ENCODE data around the gene DCTD. TPM values are rescaled to one million over a fixed set of nuclear protein-coding genes. Genes with fewer than 3 reads are reported as not detected.

The DCTD gene
- total RNA-seq, 1 experiment from 2014 or later = 168 TPM

DNA sequence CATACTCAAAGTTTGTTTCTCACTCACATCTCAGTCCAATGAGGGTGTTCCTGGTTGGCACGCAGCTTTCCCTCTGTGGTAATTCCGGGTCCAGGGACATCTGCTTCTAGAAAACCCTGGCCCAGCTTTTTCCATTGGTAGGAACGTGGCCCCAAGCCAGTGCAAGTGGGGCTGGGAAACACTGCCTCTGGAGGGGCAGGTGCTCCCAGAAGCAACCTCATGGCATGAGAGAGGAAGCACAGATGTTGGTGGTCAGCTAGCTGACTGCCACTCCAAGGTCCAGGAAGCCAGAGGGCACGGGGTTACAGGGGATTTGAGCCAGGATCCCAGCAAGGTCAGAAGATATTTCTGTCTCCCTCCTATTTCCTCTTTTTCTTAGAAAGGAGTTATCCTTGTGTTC lies 47.5 kb downstream of the DCTD start:
- H3K27ac Mint-ChIP-seq (ENCODE audit: low read depth, unreplicated experiment) = no peak overlapping the region
- H3K4me3 Mint-ChIP-seq (ENCODE audit: unreplicated experiment) = no peak overlapping the region
- TF ChIP-seq, protein P1, sequence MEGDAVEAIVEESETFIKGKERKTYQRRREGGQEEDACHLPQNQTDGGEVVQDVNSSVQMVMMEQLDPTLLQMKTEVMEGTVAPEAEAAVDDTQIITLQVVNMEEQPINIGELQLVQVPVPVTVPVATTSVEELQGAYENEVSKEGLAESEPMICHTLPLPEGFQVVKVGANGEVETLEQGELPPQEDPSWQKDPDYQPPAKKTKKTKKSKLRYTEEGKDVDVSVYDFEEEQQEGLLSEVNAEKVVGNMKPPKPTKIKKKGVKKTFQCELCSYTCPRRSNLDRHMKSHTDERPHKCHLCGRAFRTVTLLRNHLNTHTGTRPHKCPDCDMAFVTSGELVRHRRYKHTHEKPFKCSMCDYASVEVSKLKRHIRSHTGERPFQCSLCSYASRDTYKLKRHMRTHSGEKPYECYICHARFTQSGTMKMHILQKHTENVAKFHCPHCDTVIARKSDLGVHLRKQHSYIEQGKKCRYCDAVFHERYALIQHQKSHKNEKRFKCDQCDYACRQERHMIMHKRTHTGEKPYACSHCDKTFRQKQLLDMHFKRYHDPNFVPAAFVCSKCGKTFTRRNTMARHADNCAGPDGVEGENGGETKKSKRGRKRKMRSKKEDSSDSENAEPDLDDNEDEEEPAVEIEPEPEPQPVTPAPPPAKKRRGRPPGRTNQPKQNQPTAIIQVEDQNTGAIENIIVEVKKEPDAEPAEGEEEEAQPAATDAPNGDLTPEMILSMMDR (IDR thresholded peaks at IDR 0.05; ENCODE audit: unreplicated experiment) = no peak
- no TSS peak for BruUV-seq (replicated peaks)
- no peaks in the 10 kb centered on the region for H3K4me1 Mint-ChIP-seq (ENCODE audit: insufficient read depth, unreplicated experiment)
- H3K27me3 Mint-ChIP-seq (ENCODE audit: insufficient read depth, unreplicated experiment) = no peaks in the 10 kb centered on the region
- ChIA-PET CTCF (no interaction called here), POLR2A (interaction anchor here (0.5 kb wide), 1 partner anchor 229 kb away, joined by 4 read pairs; no protein-coding TSS in a partner anchor)
- no peak for DNase-seq (ENCODE audit: unreplicated experiment)
- no peaks in the 10 kb centered on the region for H3K9me3 Mint-ChIP-seq (ENCODE audit: unreplicated experiment)
- H3K36me3 Mint-ChIP-seq (ENCODE audit: insufficient read depth, unreplicated experiment) = peaks cover 4% of the 10 kb centered on the region
- intact Hi-C loops (cut with micrococcal nuclease) = no loop called here

GRCh38 chr4:182866746-182867145 lies 50.4 kb downstream of the DCTD start:
- Mint-ChIP-seq H3K27ac (ENCODE audit: low read depth, unreplicated experiment) (no peak overlapping the region), H3K36me3 (ENCODE audit: insufficient read depth, unreplicated experiment) (peaks cover 3% of the 10 kb centered on the region), H3K9me3 (ENCODE audit: unreplicated experiment) (no peaks in the 10 kb centered on the region), H3K27me3 (ENCODE audit: insufficient read depth, unreplicated experiment) (no peaks in the 10 kb centered on the region), H3K4me3 (ENCODE audit: unreplicated experiment) (no peak overlapping the region), H3K4me1 (ENCODE audit: insufficient read depth, unreplicated experiment) (no peaks in the 10 kb centered on the region)
- POLR2A ChIA-PET = no interaction called here
- BruUV-seq (replicated peaks) = no TSS peak
- intact Hi-C loops (cut with micrococcal nuclease) = no loop called here
- no peak for DNase-seq (ENCODE audit: unreplicated experiment)
- CTCF ChIA-PET = no interaction called here
- TF ChIP-seq, protein P1 (IDR thresholded peaks at IDR 0.05; ENCODE audit: unreplicated experiment) = no peak

DNA sequence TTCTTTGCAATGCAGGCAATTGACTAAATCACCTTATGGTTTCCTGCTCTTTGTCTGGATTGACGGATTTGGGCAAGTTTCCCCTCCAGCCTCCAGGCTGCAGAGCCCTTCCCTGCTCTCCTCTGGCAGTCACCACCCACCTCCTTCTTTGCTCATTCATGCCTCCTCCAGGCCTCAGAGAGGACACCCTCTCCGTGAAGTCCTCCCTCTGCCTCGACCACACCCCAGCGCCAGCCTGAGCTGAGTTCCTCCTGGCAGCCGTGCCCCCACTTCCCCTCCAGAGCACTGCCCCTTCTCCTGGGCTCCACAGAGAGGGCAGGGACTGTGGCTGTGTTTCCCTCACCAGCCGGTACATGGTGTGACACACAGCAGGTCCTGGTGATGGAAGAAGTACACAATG lies 53.7 kb downstream of the DCTD start:
- CTCF ChIA-PET = no interaction called here
- BruUV-seq (replicated peaks) = no TSS peak
- no peak overlapping the region for H3K27ac Mint-ChIP-seq (ENCODE audit: low read depth, unreplicated experiment)

GRCh38 chr4:182862921-182863320 lies 54.3 kb downstream of the DCTD start:
- intact Hi-C loops (cut with micrococcal nuclease) = no loop called here
- H3K4me3 Mint-ChIP-seq (ENCODE audit: unreplicated experiment) = no peak overlapping the region
- H3K27ac Mint-ChIP-seq (ENCODE audit: low read depth, unreplicated experiment) = no peak overlapping the region
- ChIA-PET POLR2A (no interaction called here), CTCF (no interaction called here)
- no TSS peak for BruUV-seq (replicated peaks)
- no peaks in the 10 kb centered on the region for H3K36me3 Mint-ChIP-seq (ENCODE audit: insufficient read depth, unreplicated experiment)
- TF ChIP-seq, protein P1 (IDR thresholded peaks at IDR 0.05; ENCODE audit: unreplicated experiment) = no peak
- no peaks in the 10 kb centered on the region for H3K4me1 Mint-ChIP-seq (ENCODE audit: insufficient read depth, unreplicated experiment)
- H3K27me3 Mint-ChIP-seq (ENCODE audit: insufficient read depth, unreplicated experiment) = no peaks in the 10 kb centered on the region
- DNase-seq (ENCODE audit: unreplicated experiment) = no peak
- no peaks in the 10 kb centered on the region for H3K9me3 Mint-ChIP-seq (ENCODE audit: unreplicated experiment)

More for the DNA sequence above, 53.7 kb downstream of the DCTD start:
- H3K36me3 Mint-ChIP-seq (ENCODE audit: insufficient read depth, unreplicated experiment) = no peaks in the 10 kb centered on the region
- no peaks in the 10 kb centered on the region for H3K9me3 Mint-ChIP-seq (ENCODE audit: unreplicated experiment)
- H3K27me3 Mint-ChIP-seq (ENCODE audit: insufficient read depth, unreplicated experiment) = no peaks in the 10 kb centered on the region
- no peaks in the 10 kb centered on the region for H3K4me1 Mint-ChIP-seq (ENCODE audit: insufficient read depth, unreplicated experiment)
- intact Hi-C loops (cut with micrococcal nuclease) = no loop called here
- POLR2A ChIA-PET = no interaction called here
- DNase-seq (ENCODE audit: unreplicated experiment) = no peak
- TF ChIP-seq, protein P1 (IDR thresholded peaks at IDR 0.05; ENCODE audit: unreplicated experiment) = no peak
- H3K4me3 Mint-ChIP-seq (ENCODE audit: unreplicated experiment) = no peak overlapping the region

Data from MCF 10A (cell line).